HepG2 (cell line): ENCODE measurements around the gene TLCD3A. TPM values are rescaled to one million over a fixed set of nuclear protein-coding genes. Genes with fewer than 3 reads are reported as not detected.

Source experiments
- CHD2 ChIP-seq: IDR thresholded peaks from 2 replicates; pipeline ENCODE4 v1.6.1; 2011; ENCODE audit warnings: low read depth, low read length, improper control_type of control experiment
- CREM ChIP-seq, 2 experiments: sonication (generic) in 1 of 2; formaldehyde crosslinking in 1 of 2; IDR thresholded peaks; 2 replicates each; pipeline versions ENCODE4 v1.4.0 to v1.6.1; 2016 to 2020; ENCODE audit warnings: antibody characterized with exemption in 1 of 2, mild to moderate bottlenecking in 1 of 2, missing genetic modification reagents in 1 of 2
- ELF4 ChIP-seq: sonication (generic); formaldehyde crosslinking; IDR thresholded peaks from 2 replicates; pipeline ENCODE4 v1.5.0; 2020; ENCODE audit warnings: missing genetic modification reagents, mild to moderate bottlenecking, moderate library complexity, borderline replicate concordance
- EZH2 ChIP-seq: conservative IDR thresholded peaks from 2 replicates; pipeline ENCODE4 v1.6.1; 2012; ENCODE audit warnings: mild to moderate bottlenecking, low read depth, low read length, moderate library complexity
- GFI1 ChIP-seq: sonication (generic); formaldehyde crosslinking; IDR thresholded peaks from 2 replicates; pipeline ENCODE4 v1.5.0; 2020; ENCODE audit warnings: missing genetic modification reagents, mild to moderate bottlenecking, borderline replicate concordance
- KDM1A ChIP-seq: IDR thresholded peaks from 2 replicates; pipeline ENCODE4 v1.6.1; 2016; ENCODE audit warnings: missing compliant biosample characterization
- MAX ChIP-seq: IDR thresholded peaks from 2 replicates; pipeline ENCODE4 v1.6.1; 2012; ENCODE audit warnings: inconsistent platforms
- PTBP1 ChIP-seq: fragments of 200-400 bp; formaldehyde crosslinking; IDR thresholded peaks from 2 replicates; pipeline ENCODE4 v1.6.1; 2018; ENCODE audit warnings: low read length, low read depth; ENCODE audit not compliant: poor library complexity, severe bottlenecking
- RBFOX2 ChIP-seq: fragments of 200-400 bp; formaldehyde crosslinking; IDR thresholded peaks from 2 replicates; pipeline ENCODE4 v1.6.1; 2017; ENCODE audit warnings: low read depth, mild to moderate bottlenecking, low read length
- SAP130 ChIP-seq: IDR thresholded peaks from 2 replicates; pipeline ENCODE4 v1.6.1; 2016; ENCODE audit warnings: low read depth
- TBX3 ChIP-seq: fragments of 450-650 bp; IDR thresholded peaks from 2 replicates; pipeline ENCODE4 v1.6.1; 2017; ENCODE audit warnings: antibody characterized with exemption, mild to moderate bottlenecking, inconsistent platforms, borderline replicate concordance
- ZBTB44 ChIP-seq: sonication (generic); formaldehyde crosslinking; IDR thresholded peaks from 2 replicates; pipeline ENCODE4 v1.4.0; 2020; ENCODE audit warnings: missing genetic modification reagents
- ZNF256 ChIP-seq: sonication (generic); formaldehyde crosslinking; conservative IDR thresholded peaks from 2 replicates; pipeline ENCODE4 v1.4.0; 2020; ENCODE audit warnings: missing genetic modification reagents
- ZNF281 ChIP-seq: sonication (generic); formaldehyde crosslinking; IDR thresholded peaks from 2 replicates; pipeline ENCODE4 v1.4.0; 2020; ENCODE audit warnings: missing genetic modification reagents, borderline replicate concordance
- ZNF343 ChIP-seq: sonication (generic); formaldehyde crosslinking; IDR thresholded peaks from 2 replicates; pipeline ENCODE4 v1.4.0; 2020; ENCODE audit warnings: mild to moderate bottlenecking, missing genetic modification reagents
- ZNF451 ChIP-seq: sonication (generic); formaldehyde crosslinking; IDR thresholded peaks from 2 replicates; pipeline ENCODE4 v1.5.0; 2020; ENCODE audit warnings: mild to moderate bottlenecking, missing genetic modification reagents
- polyA plus RNA-seq, 8 experiments: library from polyadenylated mRNA; depleted of rRNA in 3 of 8; stranded (reverse) in 7 of 8; unstranded in 1 of 8; fragments of >200 nt; fragmentation: Illumina TruSeq in 4 of 8; extraction: Trizol in 4 of 8; gene quantifications; 2 replicates each; pipeline versions ENCODE4 v1.2.1 to v1.2.3, GENCODE V29; 2011 to 2016; ENCODE audit warnings: low read depth in 4 of 8, missing spikeins in 1 of 8, mixed read lengths in 1 of 8; ENCODE audit not compliant: insufficient read depth in 1 of 8
- total RNA-seq, 5 experiments: library from RNA; depleted of rRNA; stranded (reverse); fragments of >200 nt; fragmentation: Illumina TruSeq; extraction: Trizol; gene quantifications; 2 replicates each; pipeline ENCODE4 v1.2.3, GENCODE V29; 2016; ENCODE audit warnings: low read depth in 1 of 5
- TF ChIP-seq, protein P1 (sequence below): sonication (generic); formaldehyde crosslinking; IDR thresholded peaks from 2 replicates; pipeline ENCODE4 v1.5.1; 2020; ENCODE audit warnings: mild to moderate bottlenecking, missing genetic modification reagents, moderate library complexity
- TF ChIP-seq, protein P2 (sequence below): sonication (generic); formaldehyde crosslinking; IDR thresholded peaks from 2 replicates; pipeline ENCODE4 v1.8.1; 2022; ENCODE audit warnings: mild to moderate bottlenecking, missing genetic modification reagents

The TLCD3A gene
- total and polyA plus RNA-seq, 2 of the 13 experiments (the other 11 are each of a cell fraction or from before 2014, with no cell fraction given): 25.2 to 46.6 TPM

- TF ChIP-seq, protein P1, sequence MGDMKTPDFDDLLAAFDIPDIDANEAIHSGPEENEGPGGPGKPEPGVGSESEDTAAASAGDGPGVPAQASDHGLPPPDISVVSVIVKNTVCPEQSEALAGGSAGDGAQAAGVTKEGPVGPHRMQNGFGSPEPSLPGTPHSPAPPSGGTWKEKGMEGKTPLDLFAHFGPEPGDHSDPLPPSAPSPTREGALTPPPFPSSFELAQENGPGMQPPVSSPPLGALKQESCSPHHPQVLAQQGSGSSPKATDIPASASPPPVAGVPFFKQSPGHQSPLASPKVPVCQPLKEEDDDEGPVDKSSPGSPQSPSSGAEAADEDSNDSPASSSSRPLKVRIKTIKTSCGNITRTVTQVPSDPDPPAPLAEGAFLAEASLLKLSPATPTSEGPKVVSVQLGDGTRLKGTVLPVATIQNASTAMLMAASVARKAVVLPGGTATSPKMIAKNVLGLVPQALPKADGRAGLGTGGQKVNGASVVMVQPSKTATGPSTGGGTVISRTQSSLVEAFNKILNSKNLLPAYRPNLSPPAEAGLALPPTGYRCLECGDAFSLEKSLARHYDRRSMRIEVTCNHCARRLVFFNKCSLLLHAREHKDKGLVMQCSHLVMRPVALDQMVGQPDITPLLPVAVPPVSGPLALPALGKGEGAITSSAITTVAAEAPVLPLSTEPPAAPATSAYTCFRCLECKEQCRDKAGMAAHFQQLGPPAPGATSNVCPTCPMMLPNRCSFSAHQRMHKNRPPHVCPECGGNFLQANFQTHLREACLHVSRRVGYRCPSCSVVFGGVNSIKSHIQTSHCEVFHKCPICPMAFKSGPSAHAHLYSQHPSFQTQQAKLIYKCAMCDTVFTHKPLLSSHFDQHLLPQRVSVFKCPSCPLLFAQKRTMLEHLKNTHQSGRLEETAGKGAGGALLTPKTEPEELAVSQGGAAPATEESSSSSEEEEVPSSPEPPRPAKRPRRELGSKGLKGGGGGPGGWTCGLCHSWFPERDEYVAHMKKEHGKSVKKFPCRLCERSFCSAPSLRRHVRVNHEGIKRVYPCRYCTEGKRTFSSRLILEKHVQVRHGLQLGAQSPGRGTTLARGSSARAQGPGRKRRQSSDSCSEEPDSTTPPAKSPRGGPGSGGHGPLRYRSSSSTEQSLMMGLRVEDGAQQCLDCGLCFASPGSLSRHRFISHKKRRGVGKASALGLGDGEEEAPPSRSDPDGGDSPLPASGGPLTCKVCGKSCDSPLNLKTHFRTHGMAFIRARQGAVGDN (CRISPR knock-in tag): peak; percentile 86
- TF ChIP-seq PTBP1 (no peak), KDM1A (CRISPR knock-in tag) (no peak), RBFOX2 (peak; percentile 61), ZNF256 (CRISPR knock-in tag) (no peak), CREM (IDR thresholded peaks at IDR 0.05) (no peak), CREM (CRISPR knock-in tag; IDR thresholded peaks at IDR 0.05) (no peak), CHD2 (no peak), ZNF451 (CRISPR knock-in tag) (no peak), MAX (peak; percentile 44; the same call in 1 of the 2 replicates), EZH2 (no peak), GFI1 (no peak), ZBTB44 (CRISPR knock-in tag) (no peak), ELF4 (CRISPR knock-in tag) (no peak), ZNF281 (CRISPR knock-in tag) (no peak), ZNF343 (CRISPR knock-in tag) (no peak), TBX3 (no peak), SAP130 (CRISPR knock-in tag) (peak; percentile 41)
- TF ChIP-seq, protein P2, sequence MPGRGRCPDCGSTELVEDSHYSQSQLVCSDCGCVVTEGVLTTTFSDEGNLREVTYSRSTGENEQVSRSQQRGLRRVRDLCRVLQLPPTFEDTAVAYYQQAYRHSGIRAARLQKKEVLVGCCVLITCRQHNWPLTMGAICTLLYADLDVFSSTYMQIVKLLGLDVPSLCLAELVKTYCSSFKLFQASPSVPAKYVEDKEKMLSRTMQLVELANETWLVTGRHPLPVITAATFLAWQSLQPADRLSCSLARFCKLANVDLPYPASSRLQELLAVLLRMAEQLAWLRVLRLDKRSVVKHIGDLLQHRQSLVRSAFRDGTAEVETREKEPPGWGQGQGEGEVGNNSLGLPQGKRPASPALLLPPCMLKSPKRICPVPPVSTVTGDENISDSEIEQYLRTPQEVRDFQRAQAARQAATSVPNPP (CRISPR knock-in tag): 0 out of 2 replicates have a peak, but pooled peaks have one; percentile 8
Measured at GRCh38 chr17:732902-733720, 715 bp downstream of the TLCD3A start (continued).
